Measurements from ENCODE around the gene GATB. TPM values are rescaled to one million over a fixed set of nuclear protein-coding genes. Genes with fewer than 3 reads are reported as not detected.

Gene GATB
- total and polyA plus RNA-seq, 2 experiments from 2014 or later, result 17.7 to 18.9 TPM

DNA sequence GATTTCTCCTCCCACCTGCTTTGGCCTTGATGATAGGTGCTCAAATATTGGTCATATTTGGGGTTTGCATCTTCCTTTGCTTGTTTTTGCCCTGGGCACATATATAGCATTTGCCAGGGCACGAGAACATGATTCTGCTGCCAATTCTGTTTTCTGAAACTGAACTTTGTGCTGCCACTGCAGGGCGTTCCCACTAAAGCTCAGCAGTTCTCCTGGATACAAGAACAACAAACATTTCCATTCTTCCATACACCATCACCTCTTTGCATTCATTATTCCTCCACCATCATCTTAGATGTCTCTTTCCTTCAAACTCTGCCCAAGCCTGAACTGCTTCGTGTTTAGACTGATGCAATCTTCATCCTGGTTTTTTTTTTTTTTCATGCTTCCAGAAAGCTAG lies 36.3 kb upstream of the GATB start (continued):
- TF ChIP-seq, protein P1, sequence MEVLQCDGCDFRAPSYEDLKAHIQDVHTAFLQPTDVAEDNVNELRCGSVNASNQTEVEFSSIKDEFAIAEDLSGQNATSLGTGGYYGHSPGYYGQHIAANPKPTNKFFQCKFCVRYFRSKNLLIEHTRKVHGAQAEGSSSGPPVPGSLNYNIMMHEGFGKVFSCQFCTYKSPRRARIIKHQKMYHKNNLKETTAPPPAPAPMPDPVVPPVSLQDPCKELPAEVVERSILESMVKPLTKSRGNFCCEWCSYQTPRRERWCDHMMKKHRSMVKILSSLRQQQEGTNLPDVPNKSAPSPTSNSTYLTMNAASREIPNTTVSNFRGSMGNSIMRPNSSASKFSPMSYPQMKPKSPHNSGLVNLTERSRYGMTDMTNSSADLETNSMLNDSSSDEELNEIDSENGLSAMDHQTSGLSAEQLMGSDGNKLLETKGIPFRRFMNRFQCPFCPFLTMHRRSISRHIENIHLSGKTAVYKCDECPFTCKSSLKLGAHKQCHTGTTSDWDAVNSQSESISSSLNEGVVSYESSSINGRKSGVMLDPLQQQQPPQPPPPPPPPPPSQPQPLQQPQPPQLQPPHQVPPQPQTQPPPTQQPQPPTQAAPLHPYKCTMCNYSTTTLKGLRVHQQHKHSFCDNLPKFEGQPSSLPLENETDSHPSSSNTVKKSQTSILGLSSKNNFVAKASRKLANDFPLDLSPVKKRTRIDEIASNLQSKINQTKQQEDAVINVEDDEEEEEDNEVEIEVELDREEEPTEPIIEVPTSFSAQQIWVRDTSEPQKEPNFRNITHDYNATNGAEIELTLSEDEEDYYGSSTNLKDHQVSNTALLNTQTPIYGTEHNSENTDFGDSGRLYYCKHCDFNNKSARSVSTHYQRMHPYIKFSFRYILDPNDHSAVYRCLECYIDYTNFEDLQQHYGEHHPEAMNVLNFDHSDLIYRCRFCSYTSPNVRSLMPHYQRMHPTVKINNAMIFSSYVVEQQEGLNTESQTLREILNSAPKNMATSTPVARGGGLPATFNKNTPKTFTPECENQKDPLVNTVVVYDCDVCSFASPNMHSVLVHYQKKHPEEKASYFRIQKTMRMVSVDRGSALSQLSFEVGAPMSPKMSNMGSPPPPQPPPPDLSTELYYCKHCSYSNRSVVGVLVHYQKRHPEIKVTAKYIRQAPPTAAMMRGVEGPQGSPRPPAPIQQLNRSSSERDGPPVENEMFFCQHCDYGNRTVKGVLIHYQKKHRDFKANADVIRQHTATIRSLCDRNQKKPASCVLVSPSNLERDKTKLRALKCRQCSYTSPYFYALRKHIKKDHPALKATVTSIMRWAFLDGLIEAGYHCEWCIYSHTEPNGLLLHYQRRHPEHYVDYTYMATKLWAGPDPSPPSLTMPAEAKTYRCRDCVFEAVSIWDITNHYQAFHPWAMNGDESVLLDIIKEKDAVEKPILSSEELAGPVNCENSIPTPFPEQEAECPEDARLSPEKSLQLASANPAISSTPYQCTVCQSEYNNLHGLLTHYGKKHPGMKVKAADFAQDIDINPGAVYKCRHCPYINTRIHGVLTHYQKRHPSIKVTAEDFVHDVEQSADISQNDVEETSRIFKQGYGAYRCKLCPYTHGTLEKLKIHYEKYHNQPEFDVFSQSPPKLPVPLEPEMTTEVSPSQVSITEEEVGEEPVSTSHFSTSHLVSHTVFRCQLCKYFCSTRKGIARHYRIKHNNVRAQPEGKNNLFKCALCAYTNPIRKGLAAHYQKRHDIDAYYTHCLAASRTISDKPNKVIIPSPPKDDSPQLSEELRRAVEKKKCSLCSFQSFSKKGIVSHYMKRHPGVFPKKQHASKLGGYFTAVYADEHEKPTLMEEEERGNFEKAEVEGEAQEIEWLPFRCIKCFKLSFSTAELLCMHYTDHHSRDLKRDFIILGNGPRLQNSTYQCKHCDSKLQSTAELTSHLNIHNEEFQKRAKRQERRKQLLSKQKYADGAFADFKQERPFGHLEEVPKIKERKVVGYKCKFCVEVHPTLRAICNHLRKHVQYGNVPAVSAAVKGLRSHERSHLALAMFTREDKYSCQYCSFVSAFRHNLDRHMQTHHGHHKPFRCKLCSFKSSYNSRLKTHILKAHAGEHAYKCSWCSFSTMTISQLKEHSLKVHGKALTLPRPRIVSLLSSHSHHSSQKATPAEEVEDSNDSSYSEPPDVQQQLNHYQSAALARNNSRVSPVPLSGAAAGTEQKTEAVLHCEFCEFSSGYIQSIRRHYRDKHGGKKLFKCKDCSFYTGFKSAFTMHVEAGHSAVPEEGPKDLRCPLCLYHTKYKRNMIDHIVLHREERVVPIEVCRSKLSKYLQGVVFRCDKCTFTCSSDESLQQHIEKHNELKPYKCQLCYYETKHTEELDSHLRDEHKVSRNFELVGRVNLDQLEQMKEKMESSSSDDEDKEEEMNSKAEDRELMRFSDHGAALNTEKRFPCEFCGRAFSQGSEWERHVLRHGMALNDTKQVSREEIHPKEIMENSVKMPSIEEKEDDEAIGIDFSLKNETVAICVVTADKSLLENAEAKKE (CRISPR knock-in tag; IDR thresholded peaks at IDR 0.05), result no peak
- TF ChIP-seq EZH2phosphoT487 (IDR thresholded peaks at IDR 0.05; ENCODE audit: unreplicated experiment) (no peak), JUNB (IDR thresholded peaks at IDR 0.05; ENCODE audit: unreplicated experiment) (no peak), ZNF114 (CRISPR knock-in tag; IDR thresholded peaks at IDR 0.05) (no peak), POLR2AphosphoS5 (IDR thresholded peaks at IDR 0.05; ENCODE audit: low read depth) (no peak)
- TF ChIP-seq, protein P2, sequence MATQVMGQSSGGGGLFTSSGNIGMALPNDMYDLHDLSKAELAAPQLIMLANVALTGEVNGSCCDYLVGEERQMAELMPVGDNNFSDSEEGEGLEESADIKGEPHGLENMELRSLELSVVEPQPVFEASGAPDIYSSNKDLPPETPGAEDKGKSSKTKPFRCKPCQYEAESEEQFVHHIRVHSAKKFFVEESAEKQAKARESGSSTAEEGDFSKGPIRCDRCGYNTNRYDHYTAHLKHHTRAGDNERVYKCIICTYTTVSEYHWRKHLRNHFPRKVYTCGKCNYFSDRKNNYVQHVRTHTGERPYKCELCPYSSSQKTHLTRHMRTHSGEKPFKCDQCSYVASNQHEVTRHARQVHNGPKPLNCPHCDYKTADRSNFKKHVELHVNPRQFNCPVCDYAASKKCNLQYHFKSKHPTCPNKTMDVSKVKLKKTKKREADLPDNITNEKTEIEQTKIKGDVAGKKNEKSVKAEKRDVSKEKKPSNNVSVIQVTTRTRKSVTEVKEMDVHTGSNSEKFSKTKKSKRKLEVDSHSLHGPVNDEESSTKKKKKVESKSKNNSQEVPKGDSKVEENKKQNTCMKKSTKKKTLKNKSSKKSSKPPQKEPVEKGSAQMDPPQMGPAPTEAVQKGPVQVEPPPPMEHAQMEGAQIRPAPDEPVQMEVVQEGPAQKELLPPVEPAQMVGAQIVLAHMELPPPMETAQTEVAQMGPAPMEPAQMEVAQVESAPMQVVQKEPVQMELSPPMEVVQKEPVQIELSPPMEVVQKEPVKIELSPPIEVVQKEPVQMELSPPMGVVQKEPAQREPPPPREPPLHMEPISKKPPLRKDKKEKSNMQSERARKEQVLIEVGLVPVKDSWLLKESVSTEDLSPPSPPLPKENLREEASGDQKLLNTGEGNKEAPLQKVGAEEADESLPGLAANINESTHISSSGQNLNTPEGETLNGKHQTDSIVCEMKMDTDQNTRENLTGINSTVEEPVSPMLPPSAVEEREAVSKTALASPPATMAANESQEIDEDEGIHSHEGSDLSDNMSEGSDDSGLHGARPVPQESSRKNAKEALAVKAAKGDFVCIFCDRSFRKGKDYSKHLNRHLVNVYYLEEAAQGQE (IDR thresholded peaks at IDR 0.05; ENCODE audit: unreplicated experiment), result no peak

DNA sequence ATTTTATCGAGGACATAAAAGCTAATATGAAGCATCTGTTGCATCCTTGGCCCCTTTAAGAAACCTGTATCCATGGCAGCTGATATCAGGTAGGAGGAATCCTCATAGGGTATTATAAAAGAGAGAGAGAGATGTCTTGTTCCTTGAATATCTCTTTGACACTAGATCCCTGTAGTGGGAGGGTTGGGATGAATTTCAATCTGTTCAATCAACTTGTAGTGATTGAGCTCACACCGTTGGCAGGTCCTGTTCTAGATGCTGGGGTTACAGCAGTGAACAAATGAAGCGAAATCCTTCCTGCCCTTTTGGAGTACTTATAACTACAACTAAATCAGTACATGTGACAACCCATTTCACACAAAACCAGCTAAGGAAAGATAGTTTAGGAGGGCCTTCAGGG lies 35.3 kb upstream of the GATB start:
- H3K36me3 ChIP-seq (ENCODE audit: insufficient read depth), result no peaks in the 10 kb centered on the region; the same call in 1 of the 2 replicates
- H4K20me1 ChIP-seq (replicated peaks; ENCODE audit: insufficient read depth), result no peaks in the 10 kb centered on the region
- peaks cover 7% of the 10 kb centered on the region; the same call in 2 of the 3 replicates for H3K4me1 Mint-ChIP-seq
- H3K36me3 Mint-ChIP-seq (ENCODE audit: low read depth), result no peaks in the 10 kb centered on the region
- peaks cover 11% of the 10 kb centered on the region; the same call in 1 of the 2 replicates for H3K9me2 ChIP-seq (ENCODE audit: insufficient read depth)
- ATAC-seq (no peak), DNase-seq (ENCODE audit: low spot score) (no peak)
- H3K27me3 Mint-ChIP-seq (ENCODE audit: insufficient read depth, low read depth, poor library complexity), result peaks cover 3% of the 10 kb centered on the region
- H3F3A ChIP-seq (replicated peaks; ENCODE audit: low read depth), result no peaks in the 10 kb centered on the region
- no peak overlapping the region for H3K27ac ChIP-seq (ENCODE audit: low read depth)
- H3K4me3 Mint-ChIP-seq, result no peak overlapping the region
- peak overlapping the region; percentile 66; the same call in 1 of the 2 replicates for H2AFZ ChIP-seq
- H3K4me2 ChIP-seq, result no peak overlapping the region
- no peak for TF ChIP-seq NANOG (IDR thresholded peaks at IDR 0.05; ENCODE audit: borderline replicate concordance)
- TF ChIP-seq JUNB (IDR thresholded peaks at IDR 0.05; ENCODE audit: unreplicated experiment), result no peak
- no peak for TF ChIP-seq STAT1 (IDR thresholded peaks at IDR 0.05; ENCODE audit: unreplicated experiment)
- TF ChIP-seq, protein P3, sequence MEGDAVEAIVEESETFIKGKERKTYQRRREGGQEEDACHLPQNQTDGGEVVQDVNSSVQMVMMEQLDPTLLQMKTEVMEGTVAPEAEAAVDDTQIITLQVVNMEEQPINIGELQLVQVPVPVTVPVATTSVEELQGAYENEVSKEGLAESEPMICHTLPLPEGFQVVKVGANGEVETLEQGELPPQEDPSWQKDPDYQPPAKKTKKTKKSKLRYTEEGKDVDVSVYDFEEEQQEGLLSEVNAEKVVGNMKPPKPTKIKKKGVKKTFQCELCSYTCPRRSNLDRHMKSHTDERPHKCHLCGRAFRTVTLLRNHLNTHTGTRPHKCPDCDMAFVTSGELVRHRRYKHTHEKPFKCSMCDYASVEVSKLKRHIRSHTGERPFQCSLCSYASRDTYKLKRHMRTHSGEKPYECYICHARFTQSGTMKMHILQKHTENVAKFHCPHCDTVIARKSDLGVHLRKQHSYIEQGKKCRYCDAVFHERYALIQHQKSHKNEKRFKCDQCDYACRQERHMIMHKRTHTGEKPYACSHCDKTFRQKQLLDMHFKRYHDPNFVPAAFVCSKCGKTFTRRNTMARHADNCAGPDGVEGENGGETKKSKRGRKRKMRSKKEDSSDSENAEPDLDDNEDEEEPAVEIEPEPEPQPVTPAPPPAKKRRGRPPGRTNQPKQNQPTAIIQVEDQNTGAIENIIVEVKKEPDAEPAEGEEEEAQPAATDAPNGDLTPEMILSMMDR (conservative IDR thresholded peaks at IDR 0.05; ENCODE audit: low read depth in 2 of 2), result no peak
- no peak for TF ChIP-seq EZH2 (IDR thresholded peaks at IDR 0.05; ENCODE audit: low read depth, unreplicated experiment)
- no peaks in the 10 kb centered on the region for H3K27me3 ChIP-seq (ENCODE audit: insufficient read depth)
- no peak overlapping the region for H3K4me3 ChIP-seq
- no peaks in the 10 kb centered on the region for H3K79me2 ChIP-seq (replicated peaks; ENCODE audit: insufficient read depth)
- H3K4me1 ChIP-seq (ENCODE audit: insufficient read depth), result peaks cover 9% of the 10 kb centered on the region
- no peaks in the 10 kb centered on the region for H3K9me3 Mint-ChIP-seq
- no peak overlapping the region for H3K27ac Mint-ChIP-seq
